ENCODE data around the gene GRIK2.

Gene GRIK2

DNA sequence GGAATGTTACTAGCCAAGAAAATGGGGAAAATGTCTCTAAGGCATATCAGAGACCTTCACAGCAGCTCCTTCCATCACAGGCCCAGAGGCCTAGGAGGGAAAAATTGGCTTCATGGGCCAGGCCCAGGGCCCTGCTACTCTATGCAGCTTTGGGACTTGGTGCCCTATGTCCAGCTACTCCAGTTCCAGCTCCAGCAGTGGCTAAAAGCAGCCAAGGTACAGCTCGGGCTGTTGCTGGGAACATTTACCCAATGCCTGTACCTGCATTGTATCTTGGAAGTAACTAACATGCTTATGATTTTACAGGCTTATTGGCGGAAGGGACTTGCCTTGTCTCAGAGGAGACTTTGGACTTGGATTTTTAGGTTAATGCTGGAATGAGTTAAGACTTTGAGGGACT lies 390.6 kb downstream of the GRIK2 start:
- no peak for DNase-seq (ENCODE audit: low read depth)

- no peak for DNase-seq (ENCODE audit: low read depth)
Observed at GRCh38 chr6:101799531-101799930, 406.0 kb downstream of the GRIK2 start.

DNA sequence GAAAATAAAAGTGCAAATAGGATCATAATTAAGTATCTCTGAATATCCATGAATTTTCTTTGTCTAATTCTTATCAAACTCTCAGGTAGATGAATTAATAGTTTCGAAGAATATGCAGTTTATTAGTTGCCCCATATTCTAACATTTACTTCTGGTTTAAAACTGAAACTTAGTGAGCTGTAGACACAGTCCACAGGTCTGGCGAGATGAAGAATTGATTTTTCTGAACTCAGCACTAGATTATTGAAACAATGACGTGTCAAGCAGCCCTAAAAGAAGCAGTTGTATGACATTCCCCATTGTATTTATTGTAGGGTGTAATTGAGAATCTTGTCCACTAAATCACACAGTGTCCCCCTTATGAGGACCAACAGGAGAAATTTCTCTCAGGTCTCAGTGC lies 407.1 kb downstream of the GRIK2 start:
- no peak for DNase-seq (ENCODE audit: low read depth)

DNA sequence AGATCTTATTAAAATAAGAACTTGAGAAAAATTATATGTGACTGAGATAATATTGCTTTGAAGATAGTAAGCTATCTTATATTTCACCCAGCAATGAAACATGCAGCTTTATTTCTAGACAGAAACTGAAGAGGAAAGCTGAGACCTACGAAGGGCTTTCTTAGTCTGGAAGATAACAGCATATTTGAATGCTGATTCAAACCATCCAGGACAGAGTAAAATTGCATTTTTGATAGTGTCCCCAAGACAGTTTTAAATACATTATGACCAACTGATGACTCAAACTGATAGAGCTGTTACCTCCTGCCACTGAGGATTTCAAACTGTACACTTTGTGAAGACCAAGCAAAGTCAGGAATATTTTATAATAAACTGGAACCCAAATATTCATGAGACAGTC lies 409.6 kb downstream of the GRIK2 start:
- DNase-seq (ENCODE audit: low read depth): no peak

DNA sequence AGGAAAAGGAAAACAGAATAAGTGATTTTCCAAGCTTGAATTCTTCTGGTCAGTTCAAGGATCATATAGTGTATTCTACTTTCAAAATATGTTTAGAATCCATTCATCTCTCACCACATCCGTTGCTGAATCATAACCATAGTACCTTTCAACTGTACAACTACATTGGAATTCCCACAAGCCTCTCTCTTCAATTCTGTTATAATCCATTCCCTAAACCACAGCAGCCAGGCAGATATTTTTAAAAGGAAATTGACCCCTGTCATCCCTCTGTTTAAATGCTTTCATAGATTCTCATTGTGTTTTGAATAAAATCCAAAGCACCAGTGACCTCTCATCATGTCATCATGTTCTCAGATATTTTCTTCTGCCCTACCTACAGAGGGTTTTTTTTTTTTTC lies 412.7 kb downstream of the GRIK2 start:
- DNase-seq (ENCODE audit: low read depth): no peak

DNA sequence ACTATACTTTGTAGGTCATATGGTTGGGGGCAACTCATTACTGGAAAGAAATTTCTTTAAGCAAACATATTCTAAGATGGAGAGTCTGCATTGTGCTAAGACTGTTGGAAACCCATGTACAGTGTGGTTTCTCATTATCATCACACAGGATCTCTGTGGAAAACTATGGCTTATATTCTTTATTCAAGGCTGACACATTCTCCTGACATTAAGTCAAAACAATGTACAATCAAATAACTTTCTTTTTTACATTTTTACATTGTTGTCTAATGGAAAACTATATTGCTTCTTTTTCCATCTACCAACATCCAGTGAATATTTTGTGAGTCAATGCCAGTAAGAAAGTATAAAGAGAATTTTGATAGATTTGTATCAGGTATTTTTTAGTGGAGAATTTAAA lies 417.6 kb downstream of the GRIK2 start:
- DNase-seq (ENCODE audit: low read depth): no peak

DNA sequence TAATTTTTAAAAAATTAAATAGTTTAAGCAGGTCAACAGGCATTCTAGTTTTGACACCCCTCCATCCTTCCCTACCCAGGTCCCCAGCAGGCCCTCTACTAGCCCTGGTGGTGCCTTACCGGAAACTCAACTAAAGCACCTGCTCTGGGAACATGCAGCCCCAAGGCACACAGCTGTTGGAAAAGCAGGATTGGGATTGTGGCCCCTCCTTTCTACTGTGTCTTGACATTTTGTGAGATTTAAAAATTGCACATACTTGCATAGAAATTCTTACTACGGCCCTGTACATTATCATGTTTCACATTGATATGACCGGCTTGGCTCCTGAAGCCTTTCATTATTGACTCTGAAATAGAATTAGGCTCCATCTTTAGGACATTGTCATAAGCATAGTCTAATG lies 423.2 kb downstream of the GRIK2 start:
- DNase-seq (ENCODE audit: low read depth): no peak

- DNase-seq (ENCODE audit: low read depth): no peak
Observed at GRCh38 chr6:101818051-101818450, 424.5 kb downstream of the GRIK2 start.

DNA sequence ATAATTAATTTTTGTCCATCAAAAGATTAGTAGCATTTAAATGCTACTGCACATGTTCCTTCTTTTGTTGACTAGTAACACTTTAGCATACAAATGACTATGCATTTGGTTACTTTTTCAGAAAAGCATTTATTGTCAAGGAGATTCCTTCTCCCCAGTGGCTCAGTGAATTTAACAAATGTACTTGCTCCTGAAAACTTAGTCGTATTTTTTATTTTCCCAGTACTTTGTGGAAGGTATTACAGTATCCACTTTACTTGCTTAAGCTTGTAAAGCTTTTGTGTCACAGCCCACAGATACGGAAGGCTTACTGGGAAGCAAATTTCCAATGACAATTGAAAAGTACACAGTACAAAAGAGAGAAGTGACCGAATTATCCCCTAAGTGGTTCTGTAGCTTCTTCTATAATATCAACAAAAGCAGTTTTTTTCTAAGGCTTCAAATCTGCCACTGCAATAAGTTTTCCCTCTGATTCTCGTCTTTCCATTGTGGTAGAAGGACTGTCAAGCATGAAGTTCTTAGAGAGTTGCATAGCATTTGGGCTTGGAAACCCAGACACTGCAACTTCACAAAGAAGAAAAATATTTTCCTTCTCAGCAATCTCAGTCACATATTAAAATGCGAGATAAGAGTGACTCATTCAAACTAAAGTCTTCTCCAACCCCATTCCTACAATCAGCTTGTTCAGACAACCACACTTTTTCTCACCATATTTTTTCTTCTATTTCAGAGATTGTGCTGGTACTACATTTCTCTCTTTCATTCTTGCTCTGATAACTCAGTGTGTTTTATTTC lies 431.2 kb downstream of the GRIK2 start:
- no peak for DNase-seq (ENCODE audit: low read depth)

GRCh38 chr6:101826269-101826668 lies 432.8 kb downstream of the GRIK2 start:
- DNase-seq (ENCODE audit: low read depth): no peak

- DNase-seq (ENCODE audit: low read depth): no peak
Observed at GRCh38 chr6:101826678-101827077, 433.2 kb downstream of the GRIK2 start.

DNA sequence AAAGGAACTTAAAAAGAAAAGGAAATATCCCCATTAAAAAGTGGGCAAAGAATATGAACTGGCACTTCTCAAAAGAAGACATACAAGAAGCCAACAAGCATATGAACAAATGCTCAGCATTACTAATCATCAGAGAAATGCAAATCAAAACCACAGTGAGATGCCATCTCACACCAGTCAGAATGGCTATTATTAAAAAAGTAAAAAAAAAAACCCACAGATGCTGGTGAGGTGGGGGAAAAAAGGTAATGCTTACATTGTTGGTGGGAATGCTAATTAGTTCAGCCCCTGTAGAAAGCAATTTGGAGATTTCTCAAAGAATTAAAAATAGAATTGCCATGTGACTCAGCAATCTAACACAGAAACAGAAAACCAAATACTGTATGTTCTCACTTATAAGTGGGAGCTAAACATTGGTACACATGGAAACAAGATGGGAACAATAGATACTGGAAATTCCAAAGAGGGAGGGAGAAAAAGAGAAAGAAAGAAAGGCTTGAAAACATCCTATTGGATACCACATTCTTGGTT lies 437.1 kb downstream of the GRIK2 start:
- no peak for DNase-seq (ENCODE audit: low read depth)

GRCh38 chr6:101832371-101832770 lies 438.9 kb downstream of the GRIK2 start:
- no peak for DNase-seq (ENCODE audit: low read depth)

- DNase-seq (ENCODE audit: low read depth): no peak
Observed at GRCh38 chr6:101840100-101840499, 446.6 kb downstream of the GRIK2 start.

DNA sequence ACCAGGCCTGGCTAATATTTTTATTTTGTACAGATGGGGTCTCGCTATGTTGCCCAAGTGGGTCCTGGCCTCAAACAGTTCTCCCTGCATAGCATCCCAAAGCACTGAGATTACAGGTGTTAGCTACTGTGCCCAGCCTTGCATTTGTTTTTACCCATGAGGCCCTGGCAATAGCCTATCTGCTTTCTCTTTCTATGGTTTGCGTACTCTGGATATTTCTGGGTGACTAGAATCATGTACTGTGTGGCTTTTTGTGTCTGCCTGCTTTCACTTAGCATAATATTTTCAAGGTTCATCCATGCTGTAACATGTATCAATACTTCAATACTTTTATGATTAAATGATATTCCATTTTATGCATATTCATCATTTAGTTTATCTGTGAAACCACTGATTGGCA lies 451.7 kb downstream of the GRIK2 start:
- no peak for DNase-seq (ENCODE audit: low read depth)

GRCh38 chr6:101845621-101846020 lies 452.1 kb downstream of the GRIK2 start:
- no peak for DNase-seq (ENCODE audit: low read depth)

- DNase-seq (ENCODE audit: low read depth): no peak
Observed at GRCh38 chr6:101847690-101848089, 454.2 kb downstream of the GRIK2 start.

DNA sequence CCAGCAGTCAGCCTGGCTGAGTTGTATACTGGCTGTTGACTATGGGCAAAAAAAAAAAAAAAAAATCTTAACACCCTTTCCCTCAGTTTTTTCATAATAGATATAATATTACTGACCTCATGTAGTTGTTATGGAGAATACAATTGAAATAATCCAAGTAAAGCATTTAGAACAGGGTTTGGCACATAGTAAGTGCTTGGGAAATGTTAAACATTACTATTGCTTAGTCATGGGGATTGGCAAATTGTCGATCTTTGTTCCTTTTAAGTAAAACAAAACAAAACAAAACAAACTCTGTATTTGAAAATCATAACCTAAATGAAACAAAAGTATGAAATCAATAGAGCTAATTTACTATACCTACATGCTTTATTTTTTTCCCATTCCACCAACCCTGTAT lies 458.4 kb downstream of the GRIK2 start:
- DNase-seq (ENCODE audit: low read depth): no peak

GRCh38 chr6:101853231-101854085 lies 459.9 kb downstream of the GRIK2 start:
- no peak for DNase-seq (ENCODE audit: low read depth)

DNA sequence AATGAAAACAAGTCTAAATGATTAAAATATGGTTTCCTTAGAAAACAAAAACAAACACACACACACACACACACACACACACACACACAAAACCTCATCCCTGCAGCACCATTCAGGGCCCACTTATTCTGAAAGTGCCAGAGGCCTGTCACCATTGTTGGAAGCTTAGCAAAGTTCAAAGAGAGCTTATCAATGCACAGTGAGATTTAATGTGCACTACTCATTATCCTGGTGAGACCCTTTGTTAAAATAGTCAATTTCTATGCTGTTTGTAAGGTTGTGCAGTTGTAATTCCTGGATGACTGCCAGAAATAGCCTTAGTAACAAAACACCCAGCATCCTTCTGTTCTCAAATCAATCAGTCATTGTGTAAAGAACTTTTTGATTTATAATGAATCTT lies 482.9 kb downstream of the GRIK2 start:
- no peak for DNase-seq (ENCODE audit: low read depth)

DNA sequence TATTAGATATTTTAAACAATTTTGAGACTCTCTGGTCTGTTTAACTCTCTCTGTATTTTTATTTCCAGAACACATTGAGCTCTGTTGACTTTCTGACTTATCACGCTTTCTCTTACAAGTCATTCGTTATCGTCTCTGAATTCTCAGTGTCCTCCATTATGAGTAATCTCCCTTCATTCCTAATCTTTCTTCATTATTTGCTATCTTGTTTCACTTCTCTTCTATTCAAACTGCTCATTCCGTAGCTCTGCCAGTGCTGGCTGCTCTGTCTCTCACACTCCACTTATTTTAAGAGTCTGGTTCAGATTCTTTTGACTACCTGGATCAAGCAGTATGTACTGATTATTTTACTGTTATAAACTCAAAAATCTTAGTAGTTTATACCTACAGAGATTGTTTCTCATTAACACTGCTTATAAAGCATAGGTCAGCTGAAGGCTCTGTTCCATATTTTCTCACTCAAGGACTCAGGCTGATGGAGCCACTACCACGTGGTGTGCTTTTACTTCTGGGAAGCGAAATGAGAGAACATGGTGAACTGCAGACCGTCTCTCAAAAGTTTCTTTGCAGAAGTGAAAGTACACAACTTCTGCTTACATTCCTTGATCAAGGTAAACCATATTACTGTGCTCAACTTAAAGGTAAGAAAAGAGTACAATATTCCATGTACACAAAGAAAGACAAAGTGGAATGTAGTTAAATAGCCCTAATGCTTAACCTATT lies 485.2 kb downstream of the GRIK2 start:
- no peak for DNase-seq (ENCODE audit: low read depth)

GRCh38 chr6:101879782-101880181 lies 486.3 kb downstream of the GRIK2 start:
- DNase-seq (ENCODE audit: low read depth): no peak

GRCh38 chr6:101883505-101883904 lies 490.0 kb downstream of the GRIK2 start:
- DNase-seq (ENCODE audit: low read depth): no peak
